K562 (cell line): ENCODE data around the gene SUMF2. TPM values are rescaled to one million over a fixed set of nuclear protein-coding genes. Genes with fewer than 3 reads are reported as not detected.
A peak's percentile ranks its signal among the peaks of the same experiment; 100 is the strongest.

Source experiments
- BACH1 ChIP-seq: fragments of 200-800 bp; sonication (Bioruptor generic); IDR thresholded peaks from 2 replicates; pipeline ENCODE4 v1.6.1; 2016; ENCODE audit warnings: missing genetic modification characterization, missing compliant biosample characterization
- C11orf30 ChIP-seq: fragments of 450-650 bp; IDR thresholded peaks from 2 replicates; pipeline ENCODE4 v1.6.1; 2016; ENCODE audit warnings: low read depth, mild to moderate bottlenecking
- CBFA2T3 ChIP-seq: fragments of 450-650 bp; IDR thresholded peaks from 2 replicates; pipeline ENCODE4 v1.6.1; 2017
- CBX8 ChIP-seq: fragments of 200-600 bp; sonication (generic); IDR thresholded peaks from 2 replicates; pipeline ENCODE4 v1.6.1; 2012; ENCODE audit warnings: borderline replicate concordance, mixed run types, low read depth, mild to moderate bottlenecking, moderate library complexity, mixed read lengths, low read length, control low read depth, inconsistent platforms; ENCODE audit not compliant: poor library complexity, severe bottlenecking; ENCODE audit errors: extremely low read depth
- DEAF1 ChIP-seq: fragments of 450-650 bp; formaldehyde crosslinking; IDR thresholded peaks from 2 replicates; pipeline ENCODE4 v1.4.0; 2020; ENCODE audit warnings: mild to moderate bottlenecking, moderate library complexity
- KLF16 ChIP-seq: IDR thresholded peaks from 2 replicates; pipeline ENCODE4 v1.6.1; 2016; ENCODE audit warnings: antibody characterized with exemption
- MLLT1 ChIP-seq, 2 experiments: fragments of 450-650 bp; IDR thresholded peaks; 2 replicates each; pipeline ENCODE4 v1.6.1; 2016
- MLX ChIP-seq, 2 experiments: fragments of 450-650 bp in 1 of 2; sonication (generic) in 1 of 2; formaldehyde crosslinking; conservative IDR thresholded peaks; 2 replicates each; pipeline versions ENCODE4 v1.4.0 to v1.8.1; 2020 to 2022; ENCODE audit warnings: mild to moderate bottlenecking in 1 of 2, missing genetic modification reagents in 1 of 2
- MXI1 ChIP-seq: IDR thresholded peaks from 2 replicates; pipeline ENCODE4 v1.6.1; 2011; ENCODE audit warnings: low read depth, mild to moderate bottlenecking, improper control_type of control experiment, low read length
- NELFE ChIP-seq: IDR thresholded peaks from 2 replicates; pipeline ENCODE4 v1.6.1; 2011; ENCODE audit warnings: mild to moderate bottlenecking; ENCODE audit not compliant: insufficient read depth, insufficient read length
- NFIC ChIP-seq: fragments of 450-650 bp; IDR thresholded peaks from 2 replicates; pipeline ENCODE4 v1.6.1; 2017; ENCODE audit warnings: mild to moderate bottlenecking, inconsistent platforms
- NFIX ChIP-seq: fragments of 250-450 bp; sonication (Bioruptor Pico); IDR thresholded peaks from 2 replicates; pipeline ENCODE4 v1.4.0; 2020; ENCODE audit warnings: low read depth, mild to moderate bottlenecking, moderate library complexity
- PCBP1 ChIP-seq: fragments of 200-400 bp; formaldehyde crosslinking; IDR thresholded peaks from 2 replicates; pipeline ENCODE4 v1.6.1; 2018; ENCODE audit warnings: mild to moderate bottlenecking, low read depth, low read length; ENCODE audit not compliant: poor library complexity, severe bottlenecking
- PTBP1 ChIP-seq: fragments of 200-400 bp; formaldehyde crosslinking; IDR thresholded peaks from 2 replicates; pipeline ENCODE4 v1.6.1; 2017; ENCODE audit warnings: low read depth, low read length
- RCOR1 ChIP-seq, 2 experiments: IDR thresholded peaks; 2 replicates each; pipeline ENCODE4 v1.6.1; 2012; ENCODE audit warnings: low read depth in 2 of 2, low read length in 2 of 2, borderline replicate concordance in 1 of 2, improper control_type of control experiment in 1 of 2
- RHOXF2B ChIP-seq: fragments of 250-450 bp; sonication (Bioruptor Pico); conservative IDR thresholded peaks from 2 replicates; pipeline ENCODE4 v1.5.1; 2021
- TEAD2 ChIP-seq: fragments of 450-650 bp; IDR thresholded peaks from 2 replicates; pipeline ENCODE4 v1.6.1; 2016; ENCODE audit warnings: missing genetic modification characterization, control low read depth, missing compliant biosample characterization
- U2AF2 ChIP-seq: fragments of 200-400 bp; formaldehyde crosslinking; optimal IDR thresholded peaks from 2 replicates; pipeline ENCODE3; 2017; ENCODE audit warnings: low read depth, mild to moderate bottlenecking, low read length
- ZNF174 ChIP-seq: fragments of 250-450 bp; sonication (Bioruptor Pico); IDR thresholded peaks from 2 replicates; pipeline ENCODE4 v1.4.0; 2020; ENCODE audit warnings: mild to moderate bottlenecking
- polyA plus RNA-seq, 8 experiments: library from polyadenylated mRNA; depleted of rRNA in 4 of 8; stranded (reverse) in 5 of 8; unstranded in 3 of 8; fragments of >200 nt; fragmentation: Nextera tagmentation in 2 of 8; fragmentation: Illumina TruSeq in 1 of 8; extraction: Ambion mirVana in 2 of 8; extraction: Trizol in 1 of 8; gene quantifications; 2 replicates each; pipeline versions ENCODE4 v1.2.1 to v1.2.3, GENCODE V29; 2011 to 2014; ENCODE audit warnings: inconsistent platforms in 1 of 8, missing spikeins in 1 of 8
- total RNA-seq, 7 experiments: library from RNA; depleted of rRNA in 6 of 7; stranded (reverse); fragments of >200 nt in 6 of 7; fragmentation: Illumina TruSeq in 2 of 7; extraction: Trizol in 2 of 7; gene quantifications; 2 replicates each; pipeline versions ENCODE4 v1.2.1 to v1.2.3, GENCODE V29; 2011 to 2021; ENCODE audit warnings: low replicate concordance in 1 of 7
- TF ChIP-seq, protein P1 (sequence below): fragments of 250-450 bp; sonication (Bioruptor Pico); IDR thresholded peaks from 2 replicates; pipeline ENCODE4 v1.9.0; 2021; ENCODE audit warnings: mild to moderate bottlenecking
- TF ChIP-seq, protein P2 (sequence below): fragments of 450-650 bp; conservative IDR thresholded peaks from 2 replicates; pipeline ENCODE4 v1.6.1; 2016; ENCODE audit warnings: missing genetic modification characterization, low read depth, mild to moderate bottlenecking, missing compliant biosample characterization, moderate library complexity
- TF ChIP-seq, protein P3 (sequence below): sonication (generic); formaldehyde crosslinking; IDR thresholded peaks from 2 replicates; pipeline ENCODE4 v1.9.0; 2022; ENCODE audit warnings: mild to moderate bottlenecking, missing genetic modification reagents
- TF ChIP-seq, protein P4 (sequence below): fragments of 450-650 bp; IDR thresholded peaks from 2 replicates; pipeline ENCODE4 v1.6.1; 2016; ENCODE audit warnings: missing biosample characterization, missing genetic modification characterization

The SUMF2 gene
- total and polyA plus RNA-seq, 9 of the 15 experiments (the other 6 are each of a cell fraction or from before 2014, with no cell fraction given), result 39.0 to 113 (median 67.7) TPM

- TF ChIP-seq NFIC, result peak; percentile 65
- no peak for TF ChIP-seq MLLT1 (IDR thresholded peaks at IDR 0.05)
- TF ChIP-seq MXI1, result no peak
- TF ChIP-seq U2AF2, result no peak
- TF ChIP-seq PTBP1, result no peak
- TF ChIP-seq, protein P1, sequence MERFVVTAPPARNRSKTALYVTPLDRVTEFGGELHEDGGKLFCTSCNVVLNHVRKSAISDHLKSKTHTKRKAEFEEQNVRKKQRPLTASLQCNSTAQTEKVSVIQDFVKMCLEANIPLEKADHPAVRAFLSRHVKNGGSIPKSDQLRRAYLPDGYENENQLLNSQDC, result no peak
- TF ChIP-seq DEAF1 (CRISPR knock-in tag), result no peak
- no peak for TF ChIP-seq NELFE
- TF ChIP-seq BACH1, result no peak
- TF ChIP-seq, protein P2, sequence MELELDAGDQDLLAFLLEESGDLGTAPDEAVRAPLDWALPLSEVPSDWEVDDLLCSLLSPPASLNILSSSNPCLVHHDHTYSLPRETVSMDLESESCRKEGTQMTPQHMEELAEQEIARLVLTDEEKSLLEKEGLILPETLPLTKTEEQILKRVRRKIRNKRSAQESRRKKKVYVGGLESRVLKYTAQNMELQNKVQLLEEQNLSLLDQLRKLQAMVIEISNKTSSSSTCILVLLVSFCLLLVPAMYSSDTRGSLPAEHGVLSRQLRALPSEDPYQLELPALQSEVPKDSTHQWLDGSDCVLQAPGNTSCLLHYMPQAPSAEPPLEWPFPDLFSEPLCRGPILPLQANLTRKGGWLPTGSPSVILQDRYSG, result no peak
- 0 out of 2 replicates have a peak, but pooled peaks have one; percentile 47 for TF ChIP-seq KLF16
- TF ChIP-seq, protein P3, sequence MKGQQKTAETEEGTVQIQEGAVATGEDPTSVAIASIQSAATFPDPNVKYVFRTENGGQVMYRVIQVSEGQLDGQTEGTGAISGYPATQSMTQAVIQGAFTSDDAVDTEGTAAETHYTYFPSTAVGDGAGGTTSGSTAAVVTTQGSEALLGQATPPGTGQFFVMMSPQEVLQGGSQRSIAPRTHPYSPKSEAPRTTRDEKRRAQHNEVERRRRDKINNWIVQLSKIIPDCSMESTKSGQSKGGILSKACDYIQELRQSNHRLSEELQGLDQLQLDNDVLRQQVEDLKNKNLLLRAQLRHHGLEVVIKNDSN (CRISPR knock-in tag), result no peak
- TF ChIP-seq PCBP1, result no peak
- TF ChIP-seq RHOXF2B (CRISPR knock-in tag), result no peak
- TF ChIP-seq CBX8, result no peak
- no peak for TF ChIP-seq NFIX
- TF ChIP-seq RCOR1 (IDR thresholded peaks at IDR 0.05; ENCODE audit: borderline replicate concordance in 1 of 2, low read depth in 2 of 2, low read length in 2 of 2), result no peak
- TF ChIP-seq, protein P4, sequence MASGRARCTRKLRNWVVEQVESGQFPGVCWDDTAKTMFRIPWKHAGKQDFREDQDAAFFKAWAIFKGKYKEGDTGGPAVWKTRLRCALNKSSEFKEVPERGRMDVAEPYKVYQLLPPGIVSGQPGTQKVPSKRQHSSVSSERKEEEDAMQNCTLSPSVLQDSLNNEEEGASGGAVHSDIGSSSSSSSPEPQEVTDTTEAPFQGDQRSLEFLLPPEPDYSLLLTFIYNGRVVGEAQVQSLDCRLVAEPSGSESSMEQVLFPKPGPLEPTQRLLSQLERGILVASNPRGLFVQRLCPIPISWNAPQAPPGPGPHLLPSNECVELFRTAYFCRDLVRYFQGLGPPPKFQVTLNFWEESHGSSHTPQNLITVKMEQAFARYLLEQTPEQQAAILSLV (tag), result no peak
- no peak for TF ChIP-seq TEAD2 (tag)
- no peak for TF ChIP-seq C11orf30
- TF ChIP-seq MLX (CRISPR knock-in tag; conservative IDR thresholded peaks at IDR 0.05), result no peak
- no peak for TF ChIP-seq ZNF174 (CRISPR knock-in tag)
- TF ChIP-seq CBFA2T3, result peak; percentile 85
These were observed 33.6 kb downstream of the SUMF2 start (continued) for GRCh38 chr7:56097700-56098099.
